HG03342 (cell line): ENCODE results near the gene THSD4.

Source experiments
- ATAC-seq: cut with Tn5 transposase; IDR thresholded peaks from one replicate; pipeline ENCODE4 v1.9.1; 2021; ENCODE audit warnings: mild to moderate bottlenecking, moderate library complexity; ENCODE audit not compliant: unreplicated experiment

Gene THSD4

DNA sequence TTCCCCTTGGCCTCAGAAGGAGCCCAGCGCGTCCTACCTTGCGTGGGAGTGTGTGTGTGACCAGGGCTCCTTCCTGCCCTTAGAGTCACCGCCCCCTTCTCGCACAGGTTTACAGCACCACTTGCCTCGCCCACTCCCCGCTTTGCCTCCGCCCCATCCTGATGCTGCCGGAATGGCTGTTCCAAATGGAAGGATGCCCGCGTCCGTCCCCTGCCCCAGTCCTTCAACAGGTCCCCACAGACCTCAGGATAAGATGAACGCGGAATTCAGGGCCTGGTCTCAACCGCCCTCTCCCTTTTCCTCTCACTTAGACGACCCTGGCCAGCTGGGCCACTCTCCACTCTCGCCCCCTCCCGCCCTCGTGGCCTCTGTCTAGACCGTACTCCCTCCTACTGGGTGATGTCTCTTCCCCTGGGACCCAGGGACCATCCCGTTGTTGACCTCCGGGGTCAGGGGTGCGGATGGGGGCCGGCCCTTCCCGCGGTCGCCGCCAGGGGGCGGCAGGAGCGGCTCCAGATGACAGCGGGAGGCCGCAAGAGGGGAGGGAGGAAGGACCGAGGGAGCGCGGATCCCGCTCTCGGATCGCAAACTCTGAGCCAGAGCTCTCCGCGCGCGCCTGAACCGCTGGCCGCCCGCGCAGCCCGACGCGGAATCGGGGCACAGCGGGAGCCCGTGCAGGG, at the start of gene THSD4:
Gene THSD4, plus strand, starts transcription at position 585 of the 680 bp plus-strand sequence.
- ATAC-seq, result peak; percentile 79

DNA sequence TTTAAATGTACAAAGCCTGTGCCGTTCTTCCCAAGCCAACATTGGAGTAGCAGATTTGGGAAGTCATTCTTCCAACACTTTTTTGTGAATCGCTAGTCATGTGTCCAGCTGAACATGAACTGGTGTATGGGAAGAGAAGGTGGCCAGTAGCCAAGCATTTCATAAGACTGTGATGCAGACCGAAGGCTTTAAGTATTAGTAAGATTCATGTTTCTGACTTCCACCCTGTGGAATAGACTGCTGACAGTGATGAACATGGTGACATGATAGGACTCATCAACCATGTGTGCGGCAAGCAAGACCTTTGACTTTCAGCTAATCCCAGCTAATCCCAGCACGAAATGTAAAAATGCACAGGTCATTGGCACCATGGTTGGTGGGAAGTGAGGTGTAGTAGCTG, 48.3 kb upstream of the THSD4 start:
- ATAC-seq, result no peak

DNA sequence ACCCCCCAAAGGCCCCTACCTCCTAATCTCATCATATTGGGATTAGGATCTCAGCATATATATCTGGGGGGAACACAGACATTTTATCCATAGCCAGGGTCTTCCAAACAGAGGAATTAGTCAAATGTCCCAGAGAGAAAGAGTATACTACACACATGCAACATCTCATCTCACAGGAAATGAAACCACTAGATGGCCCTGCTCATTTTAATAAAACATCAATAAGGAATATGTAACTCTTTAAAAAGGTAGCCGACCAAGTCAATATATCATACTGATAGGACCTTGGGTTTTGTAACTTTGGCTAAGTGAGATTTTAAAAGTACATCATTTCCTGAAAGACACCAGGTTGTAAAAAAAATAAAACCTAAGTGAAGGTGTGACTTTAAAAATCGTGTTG, 45.6 kb upstream of the THSD4 start:
- ATAC-seq, result no peak

DNA sequence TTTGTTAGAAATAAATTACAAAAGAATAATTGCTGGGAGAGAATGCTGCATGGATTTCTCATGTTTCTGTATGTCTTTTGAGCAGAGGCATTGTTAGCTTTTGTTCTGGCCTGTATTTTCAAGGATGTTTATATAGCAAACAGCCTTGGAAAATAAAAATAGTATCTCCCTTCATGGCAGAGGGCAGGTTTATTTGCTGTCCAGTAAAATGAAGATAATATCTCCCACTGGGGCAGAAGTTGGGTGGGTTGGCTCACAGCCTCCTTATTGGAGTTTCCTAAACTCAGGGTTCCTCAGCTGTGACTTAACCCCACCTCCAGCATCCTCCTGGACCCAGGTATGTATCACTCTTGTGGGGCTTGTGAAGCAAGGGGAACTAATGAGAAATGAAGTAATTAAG, 43.7 kb upstream of the THSD4 start:
- no peak for ATAC-seq

DNA sequence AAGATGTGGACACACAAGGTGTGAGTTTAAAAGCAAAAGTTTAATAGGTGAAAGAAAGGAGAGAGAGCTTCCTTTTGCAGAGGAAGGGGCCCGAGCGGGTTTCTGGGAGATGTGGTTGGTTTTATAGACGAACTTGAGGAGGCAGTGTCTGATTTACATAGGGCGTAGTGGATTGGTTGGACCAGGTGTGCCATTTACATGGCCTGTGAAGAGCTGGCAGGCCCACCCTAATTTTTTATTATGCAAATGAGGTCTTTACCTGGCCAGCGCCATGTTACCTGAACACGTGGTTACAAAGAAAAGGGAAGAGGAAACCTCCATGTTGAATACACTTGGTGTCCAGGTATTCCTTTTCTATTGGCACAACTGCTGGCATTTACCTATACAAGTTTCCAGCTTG, 42.8 kb upstream of the THSD4 start:
- no peak for ATAC-seq

DNA sequence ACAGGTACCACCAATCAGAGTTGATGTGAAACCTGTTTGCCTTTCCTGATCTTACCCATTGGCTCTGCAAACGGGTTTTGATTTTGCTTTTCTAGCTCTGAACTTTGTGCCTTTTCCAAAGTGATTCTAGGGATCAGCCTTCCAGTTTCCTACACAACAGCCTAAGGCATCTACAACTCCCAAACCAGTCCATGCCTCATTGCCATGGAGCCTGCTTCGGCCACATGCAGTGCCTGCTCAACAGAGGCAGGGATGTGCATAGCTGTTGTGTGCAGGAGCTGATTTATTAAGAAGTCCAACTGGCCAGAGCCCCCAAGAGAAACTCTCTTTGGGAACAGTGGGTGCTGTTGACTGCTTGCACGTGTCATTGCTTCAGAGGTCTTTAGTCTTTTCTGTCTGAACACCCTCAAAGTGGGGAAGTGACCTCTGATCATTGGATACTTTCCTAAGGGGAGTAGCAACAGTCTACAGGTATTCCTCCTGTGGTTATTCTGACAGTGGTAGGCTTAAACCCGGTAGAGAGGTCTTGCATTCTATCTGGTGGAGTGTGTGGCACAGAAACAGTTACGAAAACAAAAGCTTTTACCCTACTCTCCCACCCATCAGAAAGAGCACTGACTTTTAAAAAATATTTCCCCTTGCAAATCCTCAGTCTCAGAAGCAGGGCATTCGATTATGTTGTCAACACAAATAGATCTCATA, 36.6 kb upstream of the THSD4 start:
- no peak for ATAC-seq

DNA sequence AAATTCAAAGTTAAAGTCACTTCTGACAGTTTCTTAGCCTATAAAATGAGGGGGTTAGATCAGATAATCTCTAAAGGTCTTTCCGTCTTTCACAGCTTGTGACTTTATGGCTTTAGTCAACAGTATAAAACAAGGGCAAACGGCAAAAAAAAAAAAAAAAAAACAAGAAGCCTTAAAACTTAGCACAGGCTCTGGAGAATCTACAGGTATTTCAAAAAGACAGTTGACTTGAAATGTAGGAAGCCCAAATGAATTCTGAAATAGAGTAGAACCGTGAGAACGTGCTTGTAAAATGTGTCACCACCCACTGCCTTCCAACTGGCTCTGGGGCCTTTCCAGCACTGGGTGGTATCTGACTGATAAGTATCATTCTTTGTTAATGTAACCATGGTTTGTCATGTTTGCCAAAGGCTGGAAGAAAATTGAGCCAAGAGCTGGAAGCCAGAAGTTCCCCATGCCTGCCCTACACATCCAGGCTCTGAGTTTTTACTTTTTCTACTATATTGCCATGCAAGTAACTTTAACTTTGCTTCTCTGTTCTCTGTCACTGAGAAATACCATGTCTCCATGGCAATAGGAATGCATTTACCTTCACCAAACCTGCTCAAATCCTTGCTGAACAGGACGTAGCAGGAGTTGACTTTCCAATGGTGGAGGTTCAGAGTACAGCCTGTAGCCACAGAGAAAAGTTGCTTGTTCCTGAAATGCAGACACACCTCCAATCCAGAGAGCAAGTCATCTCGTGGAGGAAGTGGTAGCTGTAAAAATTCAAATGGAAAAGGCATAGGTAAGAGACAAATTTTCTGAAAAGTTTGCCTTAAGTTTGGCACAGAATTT, 35.8 kb upstream of the THSD4 start:
- no peak for ATAC-seq

DNA sequence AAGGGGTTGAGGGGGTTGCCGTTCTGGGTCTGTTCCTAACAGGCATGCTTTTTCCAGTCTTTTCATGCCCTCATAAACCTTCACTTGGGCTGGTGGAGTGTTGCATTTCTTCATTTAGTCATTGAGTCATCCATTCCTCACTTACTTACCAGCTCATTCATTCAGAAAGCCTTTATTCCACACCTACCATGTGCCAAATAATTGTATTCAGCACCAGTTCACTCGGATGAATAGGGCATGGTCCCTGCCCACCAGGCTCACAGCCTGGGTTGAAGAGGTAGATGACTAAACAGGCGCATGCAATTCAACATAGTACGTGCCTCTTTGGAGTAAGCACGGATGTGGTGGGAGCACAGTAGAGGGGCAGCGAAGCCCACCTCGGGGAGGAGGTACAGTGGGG, 35.1 kb upstream of the THSD4 start:
- ATAC-seq, result no peak

DNA sequence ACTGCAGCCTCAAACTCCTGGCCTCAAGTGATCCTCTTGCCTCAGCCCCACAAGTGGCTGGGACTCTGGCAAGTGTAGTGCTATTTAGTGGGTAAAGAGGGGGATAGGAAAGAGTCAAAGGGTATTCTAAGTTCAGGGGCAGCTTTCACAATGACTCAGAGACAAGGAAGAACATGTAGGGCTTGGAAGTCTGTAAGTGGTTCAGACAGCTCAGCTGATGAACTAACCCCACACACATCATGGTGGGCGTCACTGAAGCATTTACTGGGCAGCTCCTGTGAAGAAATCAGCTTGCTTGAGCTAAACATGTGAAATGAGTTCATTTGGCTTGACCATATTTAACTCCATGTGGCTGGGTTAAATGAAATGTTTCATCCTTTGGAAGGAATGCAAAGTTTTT, 34.6 kb upstream of the THSD4 start:
- ATAC-seq, result no peak

DNA sequence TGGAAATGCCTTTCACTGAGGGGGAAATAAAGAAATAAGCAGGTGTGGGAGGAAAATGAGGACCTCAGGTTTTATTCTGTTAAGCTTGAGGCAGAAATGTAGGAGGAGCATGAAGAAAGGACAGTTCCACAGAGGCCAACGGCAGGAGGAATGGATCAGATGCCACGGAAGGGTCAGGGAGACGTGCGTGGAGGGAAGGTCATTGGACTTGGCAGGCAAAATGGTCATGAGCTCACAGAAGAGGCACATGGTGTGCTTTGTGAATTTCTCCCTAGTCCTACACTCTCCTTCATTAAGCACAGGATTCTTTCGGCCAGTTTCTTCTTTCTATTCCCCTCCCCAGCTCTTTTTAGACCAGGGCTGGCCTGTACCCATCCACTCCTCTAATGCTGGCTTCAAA, 32.5 kb upstream of the THSD4 start:
- no peak for ATAC-seq

DNA sequence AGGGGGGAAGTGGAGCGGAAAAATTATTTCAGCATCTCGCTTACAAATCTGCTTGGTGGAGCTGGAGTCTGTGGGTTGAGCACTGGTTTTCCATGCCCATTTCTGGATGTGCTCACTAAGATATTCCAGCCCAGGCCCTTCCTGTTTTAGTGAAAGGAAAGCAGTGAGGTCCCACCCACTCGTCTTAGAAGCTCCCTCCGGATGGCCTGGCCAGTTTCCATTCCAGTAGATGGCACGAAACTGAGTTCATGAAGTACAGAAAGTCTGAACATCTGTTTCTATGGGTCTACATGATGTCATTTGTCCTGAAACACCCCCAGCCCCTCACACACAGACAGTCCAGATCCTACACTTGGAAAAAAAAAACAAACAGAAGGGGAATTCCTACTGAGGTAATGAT, 31.9 kb upstream of the THSD4 start:
- no peak for ATAC-seq

DNA sequence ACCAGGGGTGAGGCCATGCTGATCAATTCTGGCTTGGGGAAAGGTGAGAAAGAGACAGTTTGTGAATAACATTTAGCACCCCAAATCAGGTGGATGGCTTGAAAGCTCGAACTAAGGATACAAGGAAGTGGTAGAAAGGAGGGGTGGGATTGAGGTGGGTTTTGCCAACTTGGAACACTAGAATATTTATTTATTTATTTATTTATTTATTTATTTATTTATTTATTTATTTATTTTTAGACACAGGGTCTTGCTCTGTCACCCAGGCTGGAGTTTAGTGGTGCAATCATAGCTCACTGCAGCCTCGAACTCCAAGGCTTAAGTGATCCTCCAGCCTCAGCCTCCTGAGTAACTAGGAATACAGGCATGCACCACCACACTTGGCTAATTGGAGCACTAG, 31.0 kb upstream of the THSD4 start:
- no peak for ATAC-seq

DNA sequence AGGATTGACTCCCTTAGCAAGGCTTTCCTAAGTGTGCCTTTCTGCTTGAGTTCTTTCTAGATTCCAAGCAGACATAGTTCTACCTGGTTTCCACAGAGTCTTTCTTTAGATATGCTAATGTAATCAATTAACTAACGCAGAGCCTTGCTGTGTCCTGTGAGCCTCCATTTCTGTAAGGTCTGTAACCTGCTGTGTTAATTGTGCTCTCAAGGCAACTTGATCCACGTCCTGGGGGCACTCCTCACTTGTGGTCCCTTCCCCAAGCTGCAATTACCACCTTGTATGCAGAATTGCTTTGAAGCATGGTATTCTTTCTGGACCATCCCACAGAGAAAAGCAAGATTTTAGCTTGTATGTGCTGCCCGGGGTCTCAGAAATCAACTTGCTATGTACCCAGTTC, 29.5 kb upstream of the THSD4 start:
- no peak for ATAC-seq

DNA sequence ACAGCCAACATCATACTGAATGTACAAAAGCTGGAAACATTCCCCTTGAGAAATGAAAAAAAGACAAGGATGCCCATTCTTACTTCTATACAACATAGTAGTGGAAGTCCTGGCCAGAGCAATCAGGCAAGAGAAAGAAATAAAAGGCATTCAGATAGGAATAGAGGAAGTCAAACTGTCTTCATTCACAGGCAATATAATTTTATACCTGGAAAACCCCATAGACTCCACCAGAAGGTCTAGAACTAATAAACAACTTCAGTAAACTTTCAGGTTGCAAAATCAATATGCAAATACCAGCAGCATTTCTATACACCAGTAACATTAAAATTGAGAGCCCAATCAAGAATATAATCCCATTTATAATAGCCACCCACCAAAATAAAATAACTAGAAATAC, 27.1 kb upstream of the THSD4 start:
- no peak for ATAC-seq

DNA sequence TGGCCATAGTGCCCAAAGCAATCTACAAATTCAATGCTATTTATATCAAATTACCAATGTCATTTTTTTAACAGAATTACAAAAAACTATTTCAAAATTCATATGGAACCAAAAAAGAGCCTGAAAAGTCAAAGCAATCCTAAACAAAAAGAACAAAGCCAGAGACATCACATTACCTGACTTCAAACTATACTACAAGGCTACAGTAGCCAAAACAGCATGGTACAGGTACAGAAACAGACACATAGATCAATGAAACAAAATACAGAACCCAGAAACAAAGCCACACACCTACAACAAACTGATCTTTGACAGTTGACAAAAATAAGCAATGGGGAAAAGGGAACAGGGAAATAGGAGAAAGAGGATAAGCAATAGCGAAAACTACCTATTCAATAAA, 26.6 kb upstream of the THSD4 start:
- no peak for ATAC-seq

DNA sequence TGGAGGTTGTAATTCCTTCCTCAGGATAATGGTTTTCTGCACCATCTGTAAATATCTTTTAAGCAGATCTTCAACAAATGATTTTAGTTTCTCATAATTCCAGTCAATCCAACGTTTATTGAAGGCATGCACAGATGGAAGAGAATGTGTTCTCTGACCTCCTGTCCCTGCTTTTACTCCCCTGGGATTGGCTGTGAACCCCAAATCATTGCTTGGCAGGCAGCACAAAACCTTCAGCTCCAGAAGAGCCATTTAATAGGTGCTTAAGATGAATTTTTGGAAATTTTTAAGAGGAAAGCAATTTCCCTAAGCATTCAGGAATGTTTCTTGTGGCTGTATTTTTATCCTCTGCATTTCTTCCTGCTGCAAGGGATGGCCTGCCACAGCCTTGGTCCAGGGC, 25.5 kb upstream of the THSD4 start:
- no peak for ATAC-seq

DNA sequence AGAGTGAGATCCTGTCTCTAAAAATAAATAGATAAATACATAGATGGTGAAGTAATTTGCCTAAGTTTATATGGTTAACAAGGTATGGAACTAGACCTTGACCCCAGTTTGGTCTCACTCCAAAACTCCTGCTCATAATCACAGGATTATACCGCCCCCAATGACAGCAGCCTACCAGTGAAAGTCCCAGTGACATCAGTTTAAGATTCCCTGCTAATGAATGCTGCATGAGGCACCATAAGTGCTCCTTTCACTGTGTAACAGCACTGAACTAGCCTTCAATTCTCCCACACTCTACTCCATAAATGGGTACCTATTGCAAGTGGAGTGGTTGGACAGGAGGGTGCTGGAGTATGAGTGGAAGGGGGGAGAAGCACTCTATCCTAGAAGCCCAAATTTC, 23.7 kb upstream of the THSD4 start:
- ATAC-seq, result no peak

DNA sequence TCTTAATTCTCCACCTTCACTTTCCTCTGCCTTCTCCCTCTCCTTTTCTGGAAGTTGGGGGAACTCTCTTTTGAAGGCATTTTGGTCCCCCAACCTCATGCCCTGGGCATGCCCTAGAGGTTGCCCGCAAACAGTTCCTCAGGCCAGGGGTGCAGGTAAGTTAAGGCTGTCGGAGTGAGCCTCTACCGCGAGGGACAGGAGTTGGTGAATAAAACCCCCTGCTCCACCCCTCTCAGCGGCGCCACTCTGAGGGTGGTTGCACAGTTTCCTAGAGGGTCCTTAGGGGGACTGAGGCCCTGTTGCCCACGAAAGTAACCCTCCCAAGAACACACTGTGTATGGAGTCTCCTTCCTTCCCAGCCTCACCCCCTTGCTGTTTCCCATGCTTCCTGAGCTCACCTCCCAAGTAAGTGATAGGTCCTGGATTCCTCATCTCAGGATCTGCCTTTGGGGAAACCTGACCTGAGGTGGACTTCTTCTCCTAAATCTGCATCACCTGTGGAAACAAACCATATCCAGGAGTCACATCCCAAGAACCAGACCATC, 23.1 kb upstream of the THSD4 start:
- no peak for ATAC-seq

DNA sequence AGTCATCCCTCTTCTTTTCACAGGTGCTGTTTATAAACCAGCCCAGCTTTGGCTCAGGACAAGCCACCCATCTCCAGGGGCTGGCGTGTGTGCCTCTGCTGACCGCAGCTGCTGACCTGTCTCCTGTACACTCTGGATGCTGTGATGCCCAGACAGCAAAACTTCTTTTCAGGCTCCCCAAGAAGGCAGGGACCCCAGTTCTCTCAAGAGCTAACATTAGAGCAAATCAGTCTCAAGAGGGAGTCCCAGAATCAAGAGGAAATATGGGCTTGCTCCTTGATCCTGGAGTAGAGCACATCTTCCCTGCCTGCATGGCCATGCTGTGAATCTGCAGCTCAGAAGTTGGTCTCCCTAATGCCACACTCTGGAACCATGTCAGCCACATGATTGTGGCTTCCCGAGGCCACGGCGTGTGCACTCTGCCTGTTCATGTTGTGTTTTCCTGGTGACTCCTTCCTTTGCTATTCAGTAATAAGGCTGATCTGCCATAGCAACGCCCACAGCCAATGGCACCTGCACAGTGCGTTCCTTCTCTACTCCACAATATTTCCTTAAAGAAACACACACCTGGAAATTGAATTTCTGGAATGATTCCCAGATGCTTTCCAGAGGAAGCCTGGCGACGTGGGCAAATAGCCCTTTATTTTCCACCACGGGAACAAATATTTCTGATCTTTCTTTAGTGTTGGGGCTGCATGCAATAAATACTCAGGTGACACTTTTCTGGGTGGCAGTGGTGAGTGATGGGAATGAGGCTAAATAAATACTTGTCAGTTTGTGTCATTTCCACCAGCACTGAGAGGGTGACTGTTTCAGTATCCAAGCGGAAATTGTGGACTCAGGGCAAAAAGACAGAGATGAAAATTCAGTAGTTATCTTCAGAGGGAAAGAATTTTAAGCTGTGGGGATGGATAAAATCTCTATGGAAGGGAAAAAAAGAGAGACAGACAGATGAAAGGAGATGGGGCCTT, 21.9 kb upstream of the THSD4 start:
- ATAC-seq, result no peak

DNA sequence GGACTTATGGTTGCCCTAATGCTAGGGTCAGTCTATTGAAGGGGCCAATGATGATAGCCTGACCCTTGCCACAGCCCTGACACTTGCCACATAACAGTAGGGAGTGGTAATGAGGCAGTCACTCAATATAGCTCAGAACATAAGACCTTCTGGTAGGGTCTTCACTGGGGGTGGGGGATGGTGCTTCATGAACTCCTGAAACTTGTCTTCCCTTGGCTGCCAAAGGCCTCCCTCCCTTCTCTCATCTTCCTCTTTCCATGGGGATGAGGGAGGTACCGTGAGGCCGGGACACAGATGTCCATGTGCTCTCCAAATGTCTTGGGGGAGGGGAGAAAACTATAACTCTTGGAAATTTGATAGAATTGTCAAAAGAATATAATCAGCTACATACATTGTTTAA, 21.1 kb upstream of the THSD4 start:
- ATAC-seq, result no peak

DNA sequence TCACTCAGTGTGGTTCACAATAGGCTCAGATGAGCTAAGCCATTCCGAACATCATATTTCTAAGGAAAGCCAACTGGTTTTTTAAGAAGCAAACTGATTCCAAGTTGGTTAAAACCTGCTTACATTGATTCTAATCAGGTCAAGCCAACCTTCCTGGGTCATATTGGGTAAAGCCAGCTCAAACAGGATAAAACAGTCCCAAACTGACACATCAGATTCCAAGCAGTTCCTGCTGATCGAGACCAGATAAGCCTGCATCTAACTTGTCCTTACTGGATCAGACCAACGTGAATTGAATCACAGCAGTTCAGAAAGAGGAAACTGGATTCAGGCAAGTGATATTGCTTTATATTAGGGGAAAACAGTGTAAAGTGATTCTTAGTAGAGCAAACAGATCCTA, 18.6 kb upstream of the THSD4 start:
- ATAC-seq, result no peak
